ENCODE measurements around the gene CENPU.

CENPU gene

GRCh38 chr4:184713887-184714286 is 20.0 kb downstream of the CENPU start:
- no peak for DNase-seq (ENCODE audit: low read depth in 1 of 2, low spot score in 1 of 2)

- no peak for DNase-seq (ENCODE audit: low read depth in 1 of 2, low spot score in 1 of 2)
These were observed 21.6 kb downstream of the CENPU start for GRCh38 chr4:184712322-184712721.

GRCh38 chr4:184706453-184706852 is 27.4 kb downstream of the CENPU start:
- DNase-seq (ENCODE audit: low read depth in 1 of 2, low spot score in 1 of 2), result no peak

GRCh38 chr4:184705692-184706091 is 28.2 kb downstream of the CENPU start:
- no peak for DNase-seq (ENCODE audit: low read depth in 1 of 2, low spot score in 1 of 2)

GRCh38 chr4:184702114-184702513 is 31.8 kb downstream of the CENPU start:
- no peak for DNase-seq (ENCODE audit: low read depth in 1 of 2, low spot score in 1 of 2)

GRCh38 chr4:184699941-184700340 is 34.0 kb downstream of the CENPU start:
- no peak for DNase-seq (ENCODE audit: low read depth in 1 of 2, low spot score in 1 of 2)

GRCh38 chr4:184697956-184698355 is 35.9 kb downstream of the CENPU start:
- DNase-seq (ENCODE audit: low read depth in 1 of 2, low spot score in 1 of 2), result no peak

- DNase-seq (ENCODE audit: low read depth in 1 of 2, low spot score in 1 of 2), result no peak
These were observed 38.6 kb downstream of the CENPU start for GRCh38 chr4:184695178-184695896.

GRCh38 chr4:184694412-184694956 is 39.4 kb downstream of the CENPU start:
- no peak for DNase-seq (ENCODE audit: low read depth in 1 of 2, low spot score in 1 of 2)

- DNase-seq (ENCODE audit: low read depth in 1 of 2, low spot score in 1 of 2), result no peak
These were observed 40.8 kb downstream of the CENPU start for GRCh38 chr4:184693056-184693455.

GRCh38 chr4:184689681-184690080 is 44.2 kb downstream of the CENPU start:
- no peak for DNase-seq (ENCODE audit: low read depth in 1 of 2, low spot score in 1 of 2)

- no peak for DNase-seq (ENCODE audit: low read depth in 1 of 2, low spot score in 1 of 2)
These were observed 45.4 kb downstream of the CENPU start for GRCh38 chr4:184688447-184688846.

GRCh38 chr4:184688005-184688404 is 45.9 kb downstream of the CENPU start:
- DNase-seq (ENCODE audit: low read depth in 1 of 2, low spot score in 1 of 2), result no peak

GRCh38 chr4:184684491-184685189 is 49.3 kb downstream of the CENPU start:
- DNase-seq (ENCODE audit: low read depth in 1 of 2, low spot score in 1 of 2), result no peak

GRCh38 chr4:184681916-184682315 is 52.0 kb downstream of the CENPU start:
- DNase-seq (ENCODE audit: low read depth in 1 of 2, low spot score in 1 of 2), result no peak

- no peak for DNase-seq (ENCODE audit: low read depth in 1 of 2, low spot score in 1 of 2)
These were observed 53.2 kb downstream of the CENPU start for GRCh38 chr4:184680698-184681097.

- no peak for DNase-seq (ENCODE audit: low read depth in 1 of 2, low spot score in 1 of 2)
These were observed 57.9 kb downstream of the CENPU start for GRCh38 chr4:184675821-184676492.

- DNase-seq (ENCODE audit: low read depth in 1 of 2, low spot score in 1 of 2), result no peak
These were observed 58.9 kb downstream of the CENPU start for GRCh38 chr4:184675018-184675417.

- no peak for DNase-seq (ENCODE audit: low read depth in 1 of 2, low spot score in 1 of 2)
These were observed 59.9 kb downstream of the CENPU start for GRCh38 chr4:184674011-184674410.

GRCh38 chr4:184672741-184673140 is 61.2 kb downstream of the CENPU start:
- no peak for DNase-seq (ENCODE audit: low read depth in 1 of 2, low spot score in 1 of 2)

GRCh38 chr4:184671101-184671500 is 62.8 kb downstream of the CENPU start:
- no peak for DNase-seq (ENCODE audit: low read depth in 1 of 2, low spot score in 1 of 2)

- DNase-seq (ENCODE audit: low read depth in 1 of 2, low spot score in 1 of 2), result no peak
These were observed 64.6 kb downstream of the CENPU start for GRCh38 chr4:184669251-184669650.
